HCT116 (cell line): ENCODE results near the gene RAP2A. TPM values are rescaled to one million over a fixed set of nuclear protein-coding genes. Genes with fewer than 3 reads are reported as not detected.

Experiments used
- ATAC-seq: fragments of 200-7000 bp; cut with Tn5 transposase; 2 replicates; pipeline ENCODE4 v1.9.1; 2020; ENCODE audit warnings: mild to moderate bottlenecking, moderate library complexity
- BruUV-seq: library from RNA; stranded (reverse); fragments of 400-500 nt; replicated peaks from 2 replicates; lab custom pipeline; 2021; lab: Mats Ljungman, UMichigan
- CTCF ChIA-PET: fragments of 300-600 bp; sonication (Branson Sonifier 250); formaldehyde crosslinking; loops from one replicate; lab custom pipeline; 2021; ENCODE audit warnings: antibody characterized with exemption; lab: Charles Lee
- POLR2A ChIA-PET: fragments of 300-600, 350-600 bp; sonication (Branson Sonifier 250); formaldehyde crosslinking; loops from one replicate; lab custom pipeline; 2021; ENCODE audit warnings: antibody characterized with exemption; lab: Charles Lee
- RAD21 ChIA-PET, 2 experiments: fragments of 300-600 bp; sonication (Branson Sonifier 250); formaldehyde crosslinking; loops; one replicate each; lab custom pipeline; 2023; ENCODE audit warnings: low total read pairs in 2 of 2; ENCODE audit not compliant: uncharacterized antibody in 2 of 2, unreplicated experiment in 2 of 2, low non-redundant PET in 1 of 2; lab: Charles Lee
- DNase-seq: peaks from one replicate; pipeline ENCODE4 v3.0.0-alpha.2; 2010; ENCODE audit warnings: low read depth, low spot score
- H2AFZ ChIP-seq: fragments of 200-600 bp; shearing (Covaris generic), sonication (generic); 2 replicates; pipeline ENCODE4 v1.6.1; 2017; ENCODE audit warnings: low read depth, mixed run types, mixed read lengths, antibody characterized with exemption, low read length; ENCODE audit not compliant: poor library complexity, severe bottlenecking
- H3K27ac ChIP-seq: 2 replicates; pipeline ENCODE4 v1.5.1; 2012; ENCODE audit warnings: low read depth, low read length
- H3K27me3 ChIP-seq: fragments of 200-600 bp; sonication (generic); 2 replicates; pipeline ENCODE4 v1.6.1; 2016; ENCODE audit warnings: mixed run types, low read length, mixed read lengths; ENCODE audit not compliant: insufficient read depth
- H3K36me3 ChIP-seq, 2 experiments: fragments of 200-500 bp in 1 of 2; fragments of 200-600 bp in 1 of 2; sonication (Bioruptor generic) in 1 of 2; sonication (generic) in 1 of 2; 2 replicates each; pipeline versions ENCODE4 v1.5.1 to v1.6.1; 2014 to 2016; ENCODE audit warnings: low read length in 2 of 2, inconsistent platforms in 1 of 2, mixed read lengths in 1 of 2, mixed run types in 1 of 2; ENCODE audit not compliant: insufficient read depth in 2 of 2, control insufficient read depth in 1 of 2
- H3K4me1 ChIP-seq, 2 experiments: fragments of 200-600 bp in 1 of 2; sonication (generic) in 1 of 2; 2 replicates each; pipeline versions ENCODE4 v1.5.1 to v1.6.1; 2012 to 2017; ENCODE audit warnings: low read length in 2 of 2, inconsistent platforms in 1 of 2, mild to moderate bottlenecking in 1 of 2, mixed read lengths in 1 of 2, mixed run types in 1 of 2, moderate library complexity in 1 of 2; ENCODE audit not compliant: insufficient read depth in 2 of 2, control insufficient read depth in 1 of 2
- H3K4me2 ChIP-seq: fragments of 200-600 bp; sonication (generic); 2 replicates; pipeline ENCODE4 v1.6.1; 2017; ENCODE audit warnings: mixed run types, low read length, mixed read lengths
- H3K4me3 ChIP-seq, 2 experiments: fragments of 200-600 bp in 1 of 2; sonication (generic) in 1 of 2; replicated peaks in 1 of 2; 2 replicates each; pipeline ENCODE4 v1.5.1; 2011 to 2016; ENCODE audit warnings: low read length in 2 of 2, control low read depth in 1 of 2, low read depth in 1 of 2, mild to moderate bottlenecking in 1 of 2, mixed read lengths in 1 of 2, mixed run types in 1 of 2
- H3K79me2 ChIP-seq: fragments of 200-600 bp; sonication (generic); 2 replicates; pipeline ENCODE4 v1.6.1; 2017; ENCODE audit warnings: mild to moderate bottlenecking, mixed run types, low read length, moderate library complexity, mixed read lengths; ENCODE audit not compliant: insufficient read depth
- H3K9ac ChIP-seq: fragments of 200-600 bp; sonication (generic); 2 replicates; pipeline ENCODE4 v1.6.1; 2016; ENCODE audit warnings: low read length, mixed read lengths
- H3K9me2 ChIP-seq: fragments of 200-600 bp; sonication (generic), shearing (Covaris generic); 2 replicates; pipeline ENCODE4 v1.6.1; 2017; ENCODE audit warnings: mixed run types, mild to moderate bottlenecking, moderate library complexity; ENCODE audit not compliant: insufficient read depth
- H3K9me3 ChIP-seq, 2 experiments: fragments of 200-500 bp in 1 of 2; fragments of 200-600 bp in 1 of 2; sonication (Bioruptor generic) in 1 of 2; sonication (generic) in 1 of 2; 2 replicates each; pipeline ENCODE4 v1.6.1; 2014 to 2017; ENCODE audit warnings: low read length in 2 of 2, mixed read lengths in 2 of 2, inconsistent platforms in 1 of 2, low read depth in 1 of 2, mild to moderate bottlenecking in 1 of 2, mixed run types in 1 of 2, moderate library complexity in 1 of 2; ENCODE audit not compliant: control insufficient read depth in 1 of 2, insufficient read depth in 1 of 2
- H4K20me1 ChIP-seq: fragments of 200-600 bp; sonication (generic), shearing (Covaris generic); 2 replicates; pipeline ENCODE4 v1.6.1; 2017; ENCODE audit warnings: mixed run types, mild to moderate bottlenecking, moderate library complexity; ENCODE audit not compliant: insufficient read depth
- CBX3 ChIP-seq: IDR thresholded peaks from 2 replicates; pipeline ENCODE4 v1.6.1; 2012; ENCODE audit warnings: low read depth
- CEBPB ChIP-seq: IDR thresholded peaks from 2 replicates; pipeline ENCODE4 v1.6.1; 2012; ENCODE audit warnings: low read depth
- ELF1 ChIP-seq: IDR thresholded peaks from 2 replicates; pipeline ENCODE4 v1.6.1; 2012; ENCODE audit warnings: low read depth, borderline replicate concordance
- FOSL1 ChIP-seq: IDR thresholded peaks from 2 replicates; pipeline ENCODE4 v1.6.1; 2012; ENCODE audit warnings: low read depth
- RAD21 ChIP-seq: IDR thresholded peaks from 2 replicates; pipeline ENCODE4 v1.6.1; 2012; ENCODE audit warnings: low read depth, mild to moderate bottlenecking
- SP1 ChIP-seq: IDR thresholded peaks from 2 replicates; pipeline ENCODE4 v1.6.1; 2012; ENCODE audit warnings: low read depth
- SRF ChIP-seq: IDR thresholded peaks from 2 replicates; pipeline ENCODE4 v1.6.1; 2012; ENCODE audit warnings: low read depth
- TCF7L2 ChIP-seq: IDR thresholded peaks from 2 replicates; pipeline ENCODE4 v1.7.0; 2011; ENCODE audit warnings: borderline replicate concordance, inconsistent platforms; ENCODE audit not compliant: insufficient read depth, insufficient read length; ENCODE audit errors: extremely low read depth
- ZFX ChIP-seq: fragments of 450-650 bp; IDR thresholded peaks from 2 replicates; pipeline ENCODE4 v1.6.1; 2017
- ZNF274 ChIP-seq: fragments of 200-500 bp; sonication (Bioruptor generic); IDR thresholded peaks from 2 replicates; pipeline ENCODE4 v1.6.1; 2014; ENCODE audit warnings: mild to moderate bottlenecking, low read depth, low read length, inconsistent platforms
- intact Hi-C: fragments of 100-400 bp; cut with micrococcal nuclease; formaldehyde crosslinking; loops from 2 replicates; pipeline ENCODE4 v1.10.0; 2022
- total RNA-seq: library from RNA; stranded (reverse); gene quantifications from one replicate; pipeline ENCODE4 v1.2.1, GENCODE V29; 2021; ENCODE audit not compliant: unreplicated experiment
- TF ChIP-seq, protein P1 (sequence below): IDR thresholded peaks from 2 replicates; pipeline ENCODE4 v1.6.1; 2012; ENCODE audit warnings: low read depth
- TF ChIP-seq, protein P2 (sequence below): IDR thresholded peaks from 2 replicates; pipeline ENCODE4 v1.6.1; 2012
- TF ChIP-seq, protein P3 (sequence below), 3 experiments: fragments of 200-600 bp in 1 of 3; sonication (generic) in 1 of 3; IDR thresholded peaks in 2 of 3; conservative IDR thresholded peaks in 1 of 3; 2 replicates each; pipeline ENCODE4 v1.5.1; 2012 to 2017; ENCODE audit warnings: low read depth in 2 of 3, low read length in 2 of 3, antibody characterized with exemption in 1 of 3, borderline replicate concordance in 1 of 3, control low read depth in 1 of 3, mild to moderate bottlenecking in 1 of 3, mixed read lengths in 1 of 3, mixed run types in 1 of 3, moderate library complexity in 1 of 3; ENCODE audit not compliant: insufficient read depth in 1 of 3

RAP2A gene
- total RNA-seq, 1 experiment from 2014 or later: 27.6 TPM

DNA sequence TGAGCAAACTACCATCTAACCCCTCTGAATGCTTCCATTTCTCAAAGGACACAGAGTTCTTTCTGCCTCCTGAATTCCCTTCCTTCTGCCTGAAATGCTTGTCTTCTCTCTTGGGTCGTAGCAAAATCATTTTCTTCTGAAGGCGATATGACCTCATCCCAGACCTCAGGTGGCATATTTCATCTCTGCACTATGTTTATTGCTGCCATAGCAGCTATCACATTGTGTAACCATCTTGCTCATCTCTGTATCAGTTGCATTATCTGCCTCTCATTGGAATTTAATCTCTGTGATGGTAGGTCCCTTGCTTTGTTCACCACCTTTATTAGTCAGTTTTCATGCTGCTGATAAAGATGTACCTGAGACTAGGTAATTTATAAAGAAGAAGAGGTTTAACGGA, 32.5 kb upstream of the RAP2A start:
- DNase-seq (no peak), ATAC-seq (no peak)
- Histone ChIP-seq H3K9me3 (no peaks in the 10 kb centered on the region), H3K4me1 (no peaks in the 10 kb centered on the region), H4K20me1 (no peaks in the 10 kb centered on the region), H3K4me2 (no peak overlapping the region), H3K79me2 (no peaks in the 10 kb centered on the region), H3K27ac (no peak overlapping the region), H3K9ac (no peak overlapping the region), H3K9me2 (no peaks in the 10 kb centered on the region; the same call in 1 of the 2 replicates), H3K4me3 (no peak overlapping the region), H3K27me3 (no peaks in the 10 kb centered on the region), H3K36me3 (no peaks in the 10 kb centered on the region), H2AFZ (no peak overlapping the region)
- ChIA-PET CTCF (no interaction called here), POLR2A (no interaction called here), RAD21 (no interaction called here)
- no peak for TF ChIP-seq ZNF274
- TF ChIP-seq, protein P1, sequence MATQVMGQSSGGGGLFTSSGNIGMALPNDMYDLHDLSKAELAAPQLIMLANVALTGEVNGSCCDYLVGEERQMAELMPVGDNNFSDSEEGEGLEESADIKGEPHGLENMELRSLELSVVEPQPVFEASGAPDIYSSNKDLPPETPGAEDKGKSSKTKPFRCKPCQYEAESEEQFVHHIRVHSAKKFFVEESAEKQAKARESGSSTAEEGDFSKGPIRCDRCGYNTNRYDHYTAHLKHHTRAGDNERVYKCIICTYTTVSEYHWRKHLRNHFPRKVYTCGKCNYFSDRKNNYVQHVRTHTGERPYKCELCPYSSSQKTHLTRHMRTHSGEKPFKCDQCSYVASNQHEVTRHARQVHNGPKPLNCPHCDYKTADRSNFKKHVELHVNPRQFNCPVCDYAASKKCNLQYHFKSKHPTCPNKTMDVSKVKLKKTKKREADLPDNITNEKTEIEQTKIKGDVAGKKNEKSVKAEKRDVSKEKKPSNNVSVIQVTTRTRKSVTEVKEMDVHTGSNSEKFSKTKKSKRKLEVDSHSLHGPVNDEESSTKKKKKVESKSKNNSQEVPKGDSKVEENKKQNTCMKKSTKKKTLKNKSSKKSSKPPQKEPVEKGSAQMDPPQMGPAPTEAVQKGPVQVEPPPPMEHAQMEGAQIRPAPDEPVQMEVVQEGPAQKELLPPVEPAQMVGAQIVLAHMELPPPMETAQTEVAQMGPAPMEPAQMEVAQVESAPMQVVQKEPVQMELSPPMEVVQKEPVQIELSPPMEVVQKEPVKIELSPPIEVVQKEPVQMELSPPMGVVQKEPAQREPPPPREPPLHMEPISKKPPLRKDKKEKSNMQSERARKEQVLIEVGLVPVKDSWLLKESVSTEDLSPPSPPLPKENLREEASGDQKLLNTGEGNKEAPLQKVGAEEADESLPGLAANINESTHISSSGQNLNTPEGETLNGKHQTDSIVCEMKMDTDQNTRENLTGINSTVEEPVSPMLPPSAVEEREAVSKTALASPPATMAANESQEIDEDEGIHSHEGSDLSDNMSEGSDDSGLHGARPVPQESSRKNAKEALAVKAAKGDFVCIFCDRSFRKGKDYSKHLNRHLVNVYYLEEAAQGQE: no peak
- no peak for TF ChIP-seq TCF7L2
- TF ChIP-seq ZFX: no peak
- no peak for TF ChIP-seq CBX3
- TF ChIP-seq SRF: no peak
- TF ChIP-seq, protein P2, sequence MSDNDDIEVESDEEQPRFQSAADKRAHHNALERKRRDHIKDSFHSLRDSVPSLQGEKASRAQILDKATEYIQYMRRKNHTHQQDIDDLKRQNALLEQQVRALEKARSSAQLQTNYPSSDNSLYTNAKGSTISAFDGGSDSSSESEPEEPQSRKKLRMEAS: no peak
- no peak for TF ChIP-seq FOSL1
- TF ChIP-seq RAD21: no peak
- TF ChIP-seq, protein P3, sequence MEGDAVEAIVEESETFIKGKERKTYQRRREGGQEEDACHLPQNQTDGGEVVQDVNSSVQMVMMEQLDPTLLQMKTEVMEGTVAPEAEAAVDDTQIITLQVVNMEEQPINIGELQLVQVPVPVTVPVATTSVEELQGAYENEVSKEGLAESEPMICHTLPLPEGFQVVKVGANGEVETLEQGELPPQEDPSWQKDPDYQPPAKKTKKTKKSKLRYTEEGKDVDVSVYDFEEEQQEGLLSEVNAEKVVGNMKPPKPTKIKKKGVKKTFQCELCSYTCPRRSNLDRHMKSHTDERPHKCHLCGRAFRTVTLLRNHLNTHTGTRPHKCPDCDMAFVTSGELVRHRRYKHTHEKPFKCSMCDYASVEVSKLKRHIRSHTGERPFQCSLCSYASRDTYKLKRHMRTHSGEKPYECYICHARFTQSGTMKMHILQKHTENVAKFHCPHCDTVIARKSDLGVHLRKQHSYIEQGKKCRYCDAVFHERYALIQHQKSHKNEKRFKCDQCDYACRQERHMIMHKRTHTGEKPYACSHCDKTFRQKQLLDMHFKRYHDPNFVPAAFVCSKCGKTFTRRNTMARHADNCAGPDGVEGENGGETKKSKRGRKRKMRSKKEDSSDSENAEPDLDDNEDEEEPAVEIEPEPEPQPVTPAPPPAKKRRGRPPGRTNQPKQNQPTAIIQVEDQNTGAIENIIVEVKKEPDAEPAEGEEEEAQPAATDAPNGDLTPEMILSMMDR (IDR thresholded peaks at IDR 0.05 in 2 of 3, conservative IDR thresholded peaks at IDR 0.05 in 1 of 3; ENCODE audit: borderline replicate concordance in 1 of 3, insufficient read depth in 1 of 3, low read depth in 2 of 3, low read length in 2 of 3): no peak
- TF ChIP-seq CEBPB: no peak
- TF ChIP-seq SP1: no peak
- TF ChIP-seq ELF1: no peak
- BruUV-seq: no TSS peak
- intact Hi-C loops: no loop called here
